H1 (cell line): Measurements from ENCODE around the gene TMEM222. TPM values are rescaled to one million over a fixed set of nuclear protein-coding genes. Genes with fewer than 3 reads are reported as not detected.

ENCODE experiments used
- CTCF ChIA-PET: fragments of 300-600 bp; sonication (Branson Sonifier 250); formaldehyde crosslinking; loops from one replicate; lab custom pipeline; 2021; ENCODE audit not compliant: partially characterized antibody; lab: Charles Lee
- POLR2A ChIA-PET: fragments of 300-600 bp; sonication (Branson Sonifier 250); formaldehyde crosslinking; loops from one replicate; lab custom pipeline; 2021; ENCODE audit warnings: inconsistent platforms; ENCODE audit not compliant: partially characterized antibody; lab: Charles Lee
- DNase-seq, 2 experiments: peaks; one replicate each; pipeline versions ENCODE4 v3.0.0 to v3.0.0-alpha.2; 2010 to 2022; ENCODE audit warnings: low spot score in 2 of 2, low read depth in 1 of 2, mixed read lengths in 1 of 2
- FAIRE-seq: peaks from 2 replicates; lab custom pipeline; 2011; peaks lifted over from hg19 to GRCh38; lab: Jason Lieb, UNC
- H2AFZ ChIP-seq: 2 replicates; pipeline ENCODE4 v1.8.1; 2012; ENCODE audit warnings: low read length, inconsistent platforms
- H2AK5ac ChIP-seq: 2 replicates; pipeline ENCODE4 v1.6.1; 2013; ENCODE audit warnings: low read depth, low read length
- H2BK120ac ChIP-seq: replicated peaks from 2 replicates; pipeline ENCODE3; 2013; ENCODE audit warnings: low read depth, low read length, inconsistent platforms
- H2BK12ac ChIP-seq: 2 replicates; pipeline ENCODE4 v1.6.1; 2013; ENCODE audit warnings: low read depth, low read length
- H2BK15ac ChIP-seq: 2 replicates; pipeline ENCODE4 v1.6.1; 2013; ENCODE audit warnings: low read length
- H2BK20ac ChIP-seq: 2 replicates; pipeline ENCODE4 v1.6.1; 2013; ENCODE audit warnings: low read length
- H2BK5ac ChIP-seq: 2 replicates; pipeline ENCODE4 v1.6.1; 2013; ENCODE audit warnings: low read depth, low read length
- H3K14ac ChIP-seq: 2 replicates; pipeline ENCODE4 v1.6.1; 2013; ENCODE audit warnings: inconsistent platforms; ENCODE audit not compliant: insufficient read length
- H3K18ac ChIP-seq: 2 replicates; pipeline ENCODE4 v1.6.1; 2013; ENCODE audit warnings: low read length; ENCODE audit errors: extremely low read depth
- H3K23ac ChIP-seq: 2 replicates; pipeline ENCODE4 v1.6.1; 2013; ENCODE audit warnings: inconsistent platforms; ENCODE audit not compliant: insufficient read length
- H3K23me2 ChIP-seq: 2 replicates; pipeline ENCODE4 v1.6.1; 2013; ENCODE audit warnings: low read depth, low read length
- H3K27ac ChIP-seq: 2 replicates; pipeline ENCODE4 v1.6.1; 2011; ENCODE audit warnings: low read depth, low read length, inconsistent platforms
- H3K27me3 ChIP-seq, 4 experiments: replicated peaks in 1 of 4; 1 replicate in 1 of 4; 2 replicates in 3 of 4; pipeline versions ENCODE4 v1.6.1 to v1.8.1; 2011 to 2013; ENCODE audit warnings: low read length in 3 of 4, mild to moderate bottlenecking in 3 of 4, inconsistent platforms in 2 of 4, mixed read lengths in 2 of 4, moderate library complexity in 1 of 4; ENCODE audit not compliant: control insufficient read depth in 3 of 4, insufficient read depth in 3 of 4; ENCODE audit errors: extremely low read depth in 1 of 4
- H3K36me3 ChIP-seq, 4 experiments: 2 replicates each; pipeline versions ENCODE4 v1.6.1 to v1.8.1; 2011 to 2013; ENCODE audit warnings: mild to moderate bottlenecking in 4 of 4, low read length in 3 of 4, moderate library complexity in 2 of 4, control low read depth in 1 of 4, inconsistent platforms in 1 of 4; ENCODE audit not compliant: insufficient read depth in 4 of 4, control insufficient read depth in 2 of 4
- H3K4ac ChIP-seq: replicated peaks from 2 replicates; pipeline ENCODE3; 2013; ENCODE audit warnings: low read length, low read depth, mixed read lengths, inconsistent platforms; ENCODE audit not compliant: insufficient read length
- H3K4me1 ChIP-seq, 4 experiments: replicated peaks in 1 of 4; 1 replicate in 1 of 4; 2 replicates in 3 of 4; pipeline versions ENCODE4 v1.6.1 to v1.8.1; 2011 to 2013; ENCODE audit warnings: low read length in 3 of 4, inconsistent platforms in 2 of 4, mixed read lengths in 1 of 4; ENCODE audit not compliant: insufficient read depth in 4 of 4, control insufficient read depth in 3 of 4
- H3K4me2 ChIP-seq, 2 experiments: 2 replicates each; pipeline versions ENCODE4 v1.6.1 to v1.8.1; 2011 to 2013; ENCODE audit warnings: low read depth in 2 of 2, low read length in 2 of 2, control low read depth in 1 of 2, inconsistent platforms in 1 of 2, mild to moderate bottlenecking in 1 of 2; ENCODE audit not compliant: insufficient read depth in 1 of 2
- H3K4me3 ChIP-seq, 4 experiments: fragments of 200-600, 300-600 bp in 1 of 4; sonication (generic), shearing (Covaris generic), sonication (Bioruptor Twin) in 1 of 4; 2 replicates each; pipeline versions ENCODE4 v1.5.1 to v1.8.1; 2011 to 2016; ENCODE audit warnings: low read length in 4 of 4, low read depth in 3 of 4, control low read depth in 2 of 4, inconsistent platforms in 2 of 4, mild to moderate bottlenecking in 2 of 4, mixed read lengths in 1 of 4, moderate library complexity in 1 of 4; ENCODE audit not compliant: insufficient read depth in 2 of 4; ENCODE audit errors: extremely low read depth in 1 of 4
- H3K56ac ChIP-seq: replicated peaks from 2 replicates; pipeline ENCODE3; 2013; ENCODE audit warnings: low read depth, mild to moderate bottlenecking, mixed read lengths, low read length, inconsistent platforms; ENCODE audit not compliant: insufficient read length
- H3K79me1 ChIP-seq: 2 replicates; pipeline ENCODE4 v1.6.1; 2013; ENCODE audit warnings: low read depth, low read length, control low read depth
- H3K79me2 ChIP-seq, 2 experiments: 2 replicates each; pipeline versions ENCODE4 v1.6.1 to v1.8.1; 2012 to 2013; ENCODE audit warnings: low read length in 2 of 2, mild to moderate bottlenecking in 2 of 2, inconsistent platforms in 1 of 2; ENCODE audit not compliant: insufficient read depth in 2 of 2, control insufficient read depth in 1 of 2
- H3K9ac ChIP-seq, 4 experiments: replicated peaks in 1 of 4; 1 replicate in 1 of 4; 2 replicates in 3 of 4; pipeline versions ENCODE4 v1.6.1 to v1.8.1; 2011 to 2013; ENCODE audit warnings: low read depth in 3 of 4, low read length in 3 of 4, control low read depth in 2 of 4, mild to moderate bottlenecking in 2 of 4, moderate library complexity in 2 of 4, inconsistent platforms in 1 of 4; ENCODE audit errors: extremely low read depth in 1 of 4
- H3K9me3 ChIP-seq, 2 experiments: 2 replicates each; pipeline versions ENCODE4 v1.6.1 to v1.8.1; 2012 to 2013; ENCODE audit warnings: mild to moderate bottlenecking in 2 of 2, moderate library complexity in 2 of 2, control low read depth in 1 of 2, inconsistent platforms in 1 of 2, low read depth in 1 of 2, low read length in 1 of 2, mixed read lengths in 1 of 2; ENCODE audit not compliant: insufficient read depth in 2 of 2
- H4K20me1 ChIP-seq, 2 experiments: replicated peaks in 1 of 2; 2 replicates each; pipeline versions ENCODE3 to v1.8.1; 2011 to 2013; ENCODE audit warnings: inconsistent platforms in 2 of 2, low read length in 2 of 2, mild to moderate bottlenecking in 1 of 2; ENCODE audit not compliant: insufficient read depth in 2 of 2, control insufficient read depth in 1 of 2
- H4K5ac ChIP-seq: 2 replicates; pipeline ENCODE4 v1.6.1; 2013; ENCODE audit warnings: low read length, low read depth, mixed read lengths, inconsistent platforms; ENCODE audit not compliant: insufficient read length
- H4K8ac ChIP-seq: 2 replicates; pipeline ENCODE4 v1.8.0; 2013; ENCODE audit warnings: mild to moderate bottlenecking, moderate library complexity, low read length, inconsistent platforms; ENCODE audit not compliant: insufficient read depth; ENCODE audit errors: extremely low read depth
- H4K91ac ChIP-seq: replicated peaks from 2 replicates; pipeline ENCODE3; 2013; ENCODE audit warnings: low read length, mixed read lengths, inconsistent platforms; ENCODE audit not compliant: insufficient read length
- CHD2 ChIP-seq: IDR thresholded peaks from 2 replicates; pipeline ENCODE4 v1.6.1; 2012; ENCODE audit warnings: low read length, improper control_type of control experiment
- KDM1A ChIP-seq: fragments of 200-600, 300-600 bp; sonication (generic); IDR thresholded peaks from 2 replicates; pipeline ENCODE4 v1.7.1; 2016; ENCODE audit warnings: mild to moderate bottlenecking, low read length, borderline replicate concordance
- NRF1 ChIP-seq: IDR thresholded peaks from 2 replicates; pipeline ENCODE4 v1.6.1; 2011; ENCODE audit warnings: mild to moderate bottlenecking, low read depth, low read length, improper control_type of control experiment
- SAP30 ChIP-seq: fragments of 300-600 bp; sonication (generic); IDR thresholded peaks from 2 replicates; pipeline ENCODE4 v1.7.1; 2012; ENCODE audit warnings: low read length, moderate library complexity, mild to moderate bottlenecking, inconsistent platforms; ENCODE audit not compliant: insufficient read depth, insufficient replicate concordance
- SIN3A ChIP-seq, 2 experiments: IDR thresholded peaks in 1 of 2; conservative IDR thresholded peaks in 1 of 2; 2 replicates each; pipeline ENCODE4 v1.6.1; 2011 to 2012; ENCODE audit warnings: low read length in 2 of 2, improper control_type of control experiment in 1 of 2, low read depth in 1 of 2, mild to moderate bottlenecking in 1 of 2
- TAF7 ChIP-seq: optimal IDR thresholded peaks from 2 replicates; pipeline ENCODE3; 2011; ENCODE audit warnings: low read depth, mild to moderate bottlenecking, inconsistent platforms, low read length, moderate library complexity, borderline replicate concordance
- WGBS, 2 experiments: shearing (Covaris generic) in 1 of 2; methylation state at CpG; one replicate each; pipeline versions ENCODE4 v1.1.6 to v1.1.7; 2013 to 2015; ENCODE audit warnings: low lambda C conversion rate in 2 of 2, mixed read lengths in 2 of 2, inconsistent platforms in 1 of 2, low coverage in 1 of 2, missing lambda C conversion rate in 1 of 2; ENCODE audit not compliant: insufficient replicate concordance in 2 of 2, insufficient coverage in 1 of 2, insufficient read length in 1 of 2; ENCODE audit errors: extremely low coverage in 1 of 2, missing lambda C conversion rate in 1 of 2; 5-methylcytosine and 5-hydroxymethylcytosine counted together
- polyA plus RNA-seq, 7 experiments: library from polyadenylated mRNA; depleted of rRNA in 3 of 7; stranded (reverse) in 5 of 7; unstranded in 2 of 7; fragments of >200 nt in 5 of 7; fragments of 200-250 nt in 2 of 7; gene quantifications; 1 replicate in 5 of 7; 2 replicates in 1 of 7; 4 replicates in 1 of 7; pipeline versions ENCODE4 v1.2.1 to v1.2.3, GENCODE V29; 2011 to 2013; ENCODE audit warnings: missing spikeins in 2 of 7, mixed read lengths in 2 of 7
- total RNA-seq: library from RNA; stranded (reverse); fragmentation: NEBNext Ultra II Directional; extraction: Animal tissue kit (Norgen Biotek cat#: 25700); gene quantifications from 2 replicates; pipeline ENCODE4 v1.2.1, GENCODE V29; 2021
- TF ChIP-seq, protein P1 (sequence below), 3 experiments: IDR thresholded peaks; 1 replicate in 2 of 3; 2 replicates in 1 of 3; pipeline versions ENCODE4 v1.5.1 to v1.6.1; 2011; ENCODE audit warnings: low read length in 3 of 3, mild to moderate bottlenecking in 3 of 3, inconsistent platforms in 2 of 3, low read depth in 1 of 3, moderate library complexity in 1 of 3; ENCODE audit not compliant: insufficient read depth in 1 of 3; ENCODE audit errors: control extremely low read depth in 1 of 3
- TF ChIP-seq, protein P2 (sequence below): IDR thresholded peaks from 2 replicates; pipeline ENCODE4 v1.6.1; 2011; ENCODE audit warnings: low read depth, mild to moderate bottlenecking, low read length; ENCODE audit not compliant: insufficient read depth
- TF ChIP-seq, protein P3 (sequence below): IDR thresholded peaks from 2 replicates; pipeline ENCODE4 v1.6.1; 2012; ENCODE audit warnings: inconsistent platforms

TMEM222 gene
- total and polyA plus RNA-seq, 2 of the 8 experiments (the other 6 are each of a cell fraction or from before 2014, with no cell fraction given), result 27.0 to 51.8 TPM

DNA sequence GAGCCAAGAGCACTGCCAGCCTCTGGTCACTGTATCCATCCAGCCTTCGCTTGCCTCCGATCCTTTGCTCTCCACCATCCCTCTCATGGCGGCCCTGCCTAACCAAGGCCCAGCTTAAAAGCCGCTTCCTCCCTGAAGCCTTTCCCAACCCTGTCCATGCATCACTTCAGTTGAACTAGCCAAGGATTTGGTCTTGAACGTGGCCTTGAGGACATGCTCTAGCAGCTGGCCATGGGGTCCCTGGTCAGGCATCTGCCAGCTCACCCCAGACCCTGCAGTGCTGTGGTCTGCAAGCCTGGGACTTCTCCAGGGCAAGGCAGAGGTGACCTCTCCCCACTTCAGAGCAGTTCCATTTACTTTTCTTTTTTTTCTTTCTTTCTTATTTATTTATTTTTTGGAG lies 14.8 kb downstream of the TMEM222 start:
- Histone ChIP-seq H3K4me2 (no peak overlapping the region), H3K23ac (no peak overlapping the region), H3K27ac (no peak overlapping the region), H3K23me2 (no peaks in the 10 kb centered on the region), H4K8ac (0 out of 2 replicates have a peak overlapping the region, but pooled peaks have one; percentile 1), H4K91ac (no peak overlapping the region), H2BK120ac (no peak overlapping the region), H3K79me2 (no peaks in the 10 kb centered on the region), H2BK20ac (no peak overlapping the region), H3K27me3 (no peaks in the 10 kb centered on the region), H4K20me1 (peaks cover 4 to 11% of the 10 kb centered on the region in 2 experiments), H3K56ac (no peak overlapping the region), H3K18ac (no peak overlapping the region), H2BK15ac (no peak overlapping the region), H3K4me3 (no peak overlapping the region), H3K4me1 (peaks cover 0 to 9% (median 6%) of the 10 kb centered on the region in 4 experiments; a peak in 6 of 7 replicates), H2BK5ac (no peak overlapping the region), H4K5ac (no peak overlapping the region), H2AK5ac (no peak overlapping the region), H3K9me3 (no peaks in the 10 kb centered on the region), H3K14ac (no peak overlapping the region), H3K4ac (no peak overlapping the region), H3K9ac (no peak overlapping the region), H3K79me1 (no peaks in the 10 kb centered on the region), H3K36me3 (peaks cover 4 to 18% (median 11%) of the 10 kb centered on the region in 4 experiments; a peak in 7 of 8 replicates), H2AFZ (no peak overlapping the region), H2BK12ac (no peak overlapping the region)
- WGBS, 2 experiments, result 94% methylated on average over 5 of the region's 5 CpGs; no CpG with 5 or more reads in 1 of the 2 experiments
- DNase-seq (no peak), FAIRE-seq (no peak)
- POLR2A ChIA-PET, result interaction anchor here (0.7 to 1.7 kb wide), 7 partner anchors 9 to 37 kb away, joined by 3 to 6 read pairs (median 3); no protein-coding TSS in a partner anchor
- CTCF ChIA-PET, result interaction anchor here (0.8 to 17.0 kb wide), 15 partner anchors 8 to 270 kb away, joined by 3 to 321 read pairs (median 5); partner anchors contain the start of genes MAP3K6 and SYTL1
- TF ChIP-seq SIN3A (conservative IDR thresholded peaks at IDR 0.05 in 1 of 2, IDR thresholded peaks at IDR 0.05 in 1 of 2; ENCODE audit: low read depth in 1 of 2, low read length in 2 of 2), result no peak
- TF ChIP-seq SAP30, result no peak
- TF ChIP-seq, protein P1, sequence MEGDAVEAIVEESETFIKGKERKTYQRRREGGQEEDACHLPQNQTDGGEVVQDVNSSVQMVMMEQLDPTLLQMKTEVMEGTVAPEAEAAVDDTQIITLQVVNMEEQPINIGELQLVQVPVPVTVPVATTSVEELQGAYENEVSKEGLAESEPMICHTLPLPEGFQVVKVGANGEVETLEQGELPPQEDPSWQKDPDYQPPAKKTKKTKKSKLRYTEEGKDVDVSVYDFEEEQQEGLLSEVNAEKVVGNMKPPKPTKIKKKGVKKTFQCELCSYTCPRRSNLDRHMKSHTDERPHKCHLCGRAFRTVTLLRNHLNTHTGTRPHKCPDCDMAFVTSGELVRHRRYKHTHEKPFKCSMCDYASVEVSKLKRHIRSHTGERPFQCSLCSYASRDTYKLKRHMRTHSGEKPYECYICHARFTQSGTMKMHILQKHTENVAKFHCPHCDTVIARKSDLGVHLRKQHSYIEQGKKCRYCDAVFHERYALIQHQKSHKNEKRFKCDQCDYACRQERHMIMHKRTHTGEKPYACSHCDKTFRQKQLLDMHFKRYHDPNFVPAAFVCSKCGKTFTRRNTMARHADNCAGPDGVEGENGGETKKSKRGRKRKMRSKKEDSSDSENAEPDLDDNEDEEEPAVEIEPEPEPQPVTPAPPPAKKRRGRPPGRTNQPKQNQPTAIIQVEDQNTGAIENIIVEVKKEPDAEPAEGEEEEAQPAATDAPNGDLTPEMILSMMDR (IDR thresholded peaks at IDR 0.05; ENCODE audit: control extremely low read depth in 1 of 3, insufficient read depth in 1 of 3, low read depth in 1 of 3, low read length in 3 of 3), result no peak
- TF ChIP-seq, protein P2, sequence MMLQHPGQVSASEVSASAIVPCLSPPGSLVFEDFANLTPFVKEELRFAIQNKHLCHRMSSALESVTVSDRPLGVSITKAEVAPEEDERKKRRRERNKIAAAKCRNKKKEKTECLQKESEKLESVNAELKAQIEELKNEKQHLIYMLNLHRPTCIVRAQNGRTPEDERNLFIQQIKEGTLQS, result no peak
- TF ChIP-seq, protein P3, sequence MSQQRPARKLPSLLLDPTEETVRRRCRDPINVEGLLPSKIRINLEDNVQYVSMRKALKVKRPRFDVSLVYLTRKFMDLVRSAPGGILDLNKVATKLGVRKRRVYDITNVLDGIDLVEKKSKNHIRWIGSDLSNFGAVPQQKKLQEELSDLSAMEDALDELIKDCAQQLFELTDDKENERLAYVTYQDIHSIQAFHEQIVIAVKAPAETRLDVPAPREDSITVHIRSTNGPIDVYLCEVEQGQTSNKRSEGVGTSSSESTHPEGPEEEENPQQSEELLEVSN, result no peak
- no peak for TF ChIP-seq NRF1
- TF ChIP-seq CHD2, result no peak
- no peak for TF ChIP-seq TAF7
- no peak for TF ChIP-seq KDM1A
